Large intestine (tissue), 3 donors: ENCODE results near the gene B3GAT2. TPM values are rescaled to one million over a fixed set of nuclear protein-coding genes. Genes with fewer than 3 reads are reported as not detected.

Source experiments
- DNase-seq, 2 donors: peaks; one replicate each; pipeline versions ENCODE4 v3.0.0 to v3.0.0-alpha.2; 2013
- H3K27ac ChIP-seq: one replicate; pipeline ENCODE4 v1.5.1; 2013; ENCODE audit warnings: low read length
- H3K27me3 ChIP-seq: 2 replicates; pipeline ENCODE4 v1.6.1; 2013; ENCODE audit warnings: low read length; ENCODE audit not compliant: control insufficient read depth, insufficient read depth
- H3K36me3 ChIP-seq: 2 replicates; pipeline ENCODE4 v1.6.1; 2013; ENCODE audit warnings: low read length; ENCODE audit not compliant: control insufficient read depth, insufficient read depth
- H3K4me1 ChIP-seq: one replicate; pipeline ENCODE4 v1.6.1; 2013; ENCODE audit warnings: low read length; ENCODE audit not compliant: control insufficient read depth, insufficient read depth
- H3K4me3 ChIP-seq: one replicate; pipeline ENCODE4 v1.5.1; 2013; ENCODE audit warnings: low read length
- H3K9me3 ChIP-seq: one replicate; pipeline ENCODE4 v1.6.1; 2013; ENCODE audit warnings: mild to moderate bottlenecking, low read depth, low read length, moderate library complexity; ENCODE audit not compliant: control insufficient read depth
- WGBS: methylation state at CpG from one replicate; pipeline ENCODE4 v1.1.5; 2013; ENCODE audit warnings: low lambda C conversion rate; ENCODE audit not compliant: insufficient coverage; 5-methylcytosine and 5-hydroxymethylcytosine counted together
- polyA plus RNA-seq: library from polyadenylated mRNA; unstranded; fragments of 120-200 nt; gene quantifications from one replicate; pipeline ENCODE4 v1.2.1, GENCODE V29; 2013

The B3GAT2 gene
- polyA plus RNA-seq, 1 donor, result 2.4 TPM

DNA sequence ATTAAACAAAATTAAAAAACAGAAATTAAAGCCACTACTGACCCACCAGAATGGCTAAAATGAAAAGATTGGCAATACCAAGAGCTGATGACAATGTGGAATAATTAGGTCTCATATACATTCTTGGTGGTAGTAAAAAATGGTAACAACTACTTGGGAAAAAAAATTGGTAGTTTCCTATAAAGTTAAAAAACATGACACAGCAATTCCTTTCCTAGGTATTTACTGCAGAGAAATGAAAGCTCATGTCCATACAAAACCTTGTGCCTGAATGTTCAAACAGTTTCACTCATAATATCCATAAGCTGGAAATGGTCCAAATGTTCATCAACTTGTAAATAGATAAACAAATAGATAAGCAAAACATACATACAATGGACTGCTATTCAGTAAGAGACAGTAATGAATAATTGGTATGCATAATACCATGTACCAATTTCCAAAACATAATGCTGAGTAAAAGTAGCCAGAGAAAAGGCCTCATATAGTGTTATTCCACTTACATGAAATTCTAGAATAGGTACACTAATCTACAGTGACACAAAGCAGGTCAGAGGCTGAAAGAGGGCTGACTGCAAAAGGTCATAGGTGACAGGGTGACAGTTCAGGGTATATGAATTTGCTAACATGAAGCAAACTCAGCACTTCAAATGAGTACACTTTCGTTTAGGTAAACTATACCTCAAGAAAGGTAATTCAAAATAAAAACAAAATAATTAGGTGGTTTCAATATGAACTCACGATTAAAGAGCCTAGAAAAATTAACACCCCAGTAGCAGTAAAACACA, 53.0 kb downstream of the B3GAT2 start:
- H3K4me1 ChIP-seq, result no peaks in the 10 kb centered on the region
- no peaks in the 10 kb centered on the region for H3K9me3 ChIP-seq
- no peak for DNase-seq
- no peak overlapping the region for H3K4me3 ChIP-seq
- no peaks in the 10 kb centered on the region for H3K36me3 ChIP-seq
- no peak overlapping the region for H3K27ac ChIP-seq
- no CpG with 5 or more reads among the region's 2 CpGs for WGBS
- H3K27me3 ChIP-seq, result no peaks in the 10 kb centered on the region

DNA sequence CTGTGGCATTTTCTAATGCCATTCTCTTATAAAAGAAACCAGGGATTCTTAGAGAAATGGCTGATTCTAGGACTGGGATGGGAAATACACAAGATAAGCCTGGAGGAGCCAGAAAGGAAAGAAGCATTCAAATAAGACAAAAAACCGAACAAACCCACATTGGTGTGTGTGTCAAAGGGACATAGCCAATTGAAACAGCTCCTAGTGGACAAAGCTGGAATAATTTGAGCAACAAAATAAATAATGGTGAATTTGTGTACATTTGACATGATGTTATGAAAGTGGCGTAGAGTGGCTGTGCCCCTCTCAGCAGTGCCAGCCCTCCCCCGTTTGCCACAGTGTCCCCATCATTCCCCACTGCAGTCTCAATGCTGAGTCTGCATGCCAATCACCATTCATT, 55.5 kb downstream of the B3GAT2 start:
- H3K27ac ChIP-seq, result no peak overlapping the region
- no peaks in the 10 kb centered on the region for H3K36me3 ChIP-seq
- H3K9me3 ChIP-seq, result no peaks in the 10 kb centered on the region
- no peaks in the 10 kb centered on the region for H3K27me3 ChIP-seq
- H3K4me1 ChIP-seq, result no peaks in the 10 kb centered on the region
- no peak overlapping the region for H3K4me3 ChIP-seq
- no CpG with 5 or more reads among the region's 3 CpGs for WGBS
- no peak for DNase-seq

DNA sequence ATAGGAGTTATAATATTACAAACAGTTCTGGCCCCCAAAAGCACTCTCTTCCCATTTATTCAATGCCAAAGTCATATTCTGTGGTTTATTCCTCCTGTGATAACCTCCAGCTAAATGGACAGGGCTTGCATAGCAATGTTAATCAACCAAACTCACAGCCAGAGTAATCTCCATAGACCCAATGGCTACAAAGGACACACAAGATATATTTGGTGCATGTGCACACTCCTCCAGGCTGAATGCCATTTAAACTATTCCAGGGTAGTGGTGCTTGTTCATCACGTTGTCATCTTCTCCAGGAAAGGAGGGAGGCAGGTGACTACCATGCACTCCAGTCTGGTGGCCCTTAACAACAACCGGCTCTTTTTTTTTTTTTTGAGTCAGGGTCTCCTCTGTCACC, 56.8 kb downstream of the B3GAT2 start:
- H3K27ac ChIP-seq, result no peak overlapping the region
- no peaks in the 10 kb centered on the region for H3K36me3 ChIP-seq
- H3K4me3 ChIP-seq, result no peak overlapping the region
- no peaks in the 10 kb centered on the region for H3K4me1 ChIP-seq
- H3K27me3 ChIP-seq, result no peaks in the 10 kb centered on the region
- no peak for DNase-seq
- no CpG with 5 or more reads among the region's 2 CpGs for WGBS
- no peaks in the 10 kb centered on the region for H3K9me3 ChIP-seq

DNA sequence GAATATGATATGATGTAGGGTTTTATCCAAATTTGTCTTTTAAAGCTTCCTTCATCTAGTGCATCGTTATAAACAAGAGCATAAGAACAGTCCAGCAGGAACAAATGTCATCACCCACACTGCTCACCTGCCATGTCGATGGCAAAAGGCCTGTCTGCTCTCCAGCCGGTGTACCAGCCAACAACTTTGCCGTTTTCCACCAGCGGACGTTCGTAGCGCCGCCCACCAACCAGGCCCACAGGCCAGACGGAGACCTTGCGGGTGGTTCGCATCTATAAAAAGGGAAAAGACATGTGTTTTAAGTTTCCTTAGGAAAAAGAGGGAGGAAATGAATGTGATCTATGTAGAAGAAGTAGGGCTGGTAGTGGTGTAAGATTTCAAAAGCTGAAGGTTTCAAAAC, 62.9 kb downstream of the B3GAT2 start:
- no peak for DNase-seq
- WGBS, result 100% methylated on average over 4 of the region's 12 CpGs
- no peaks in the 10 kb centered on the region for H3K27me3 ChIP-seq
- no peak overlapping the region for H3K27ac ChIP-seq
- no peaks in the 10 kb centered on the region for H3K4me1 ChIP-seq
- no peak overlapping the region for H3K4me3 ChIP-seq
- no peaks in the 10 kb centered on the region for H3K36me3 ChIP-seq
- H3K9me3 ChIP-seq, result no peaks in the 10 kb centered on the region

DNA sequence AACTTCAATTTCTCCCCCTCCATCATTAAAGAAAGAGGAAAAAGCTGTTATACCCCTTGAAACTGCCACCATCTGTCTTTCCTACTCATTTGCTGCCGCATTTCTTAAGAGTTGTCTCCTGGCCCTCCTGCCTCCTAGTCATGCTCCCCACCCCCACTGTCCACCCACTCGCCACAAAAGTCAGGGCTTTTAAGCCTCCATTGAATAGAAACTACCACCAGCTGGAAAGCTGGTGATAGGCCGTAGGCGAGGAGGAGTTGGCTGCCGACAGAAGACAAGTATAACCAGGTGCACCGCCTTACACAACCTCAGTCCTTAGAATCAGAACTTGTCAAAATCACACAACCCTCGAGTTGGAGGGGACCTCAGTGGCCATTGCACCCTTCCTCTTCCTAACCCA, 67.6 kb downstream of the B3GAT2 start:
- Histone ChIP-seq H3K4me3 (no peak overlapping the region), H3K9me3 (no peaks in the 10 kb centered on the region), H3K27me3 (no peaks in the 10 kb centered on the region), H3K4me1 (no peaks in the 10 kb centered on the region), H3K36me3 (no peaks in the 10 kb centered on the region), H3K27ac (no peak overlapping the region)
- no CpG with 5 or more reads among the region's 7 CpGs for WGBS
- DNase-seq, result no peak

DNA sequence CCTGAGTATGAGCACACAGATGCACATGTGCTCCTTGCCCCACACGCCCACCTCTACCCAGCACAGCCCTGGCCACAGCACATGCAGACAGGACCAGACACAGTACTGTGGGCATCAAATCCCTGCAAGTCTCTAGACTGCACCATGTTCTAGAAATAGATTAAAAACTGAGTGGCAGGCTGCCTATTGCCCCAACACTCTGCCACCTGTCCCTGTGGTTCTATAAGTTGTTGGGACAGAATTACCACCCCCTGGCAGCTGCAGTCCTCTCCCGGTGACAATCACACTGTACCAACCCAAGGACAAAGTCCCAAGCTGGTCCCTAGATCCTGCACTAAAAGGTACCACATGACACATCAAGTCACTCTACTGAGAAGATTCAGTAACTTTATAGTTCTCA, 70.2 kb downstream of the B3GAT2 start:
- peak; percentile 53 to 75 for DNase-seq
- H3K27ac ChIP-seq, result no peak overlapping the region
- no peaks in the 10 kb centered on the region for H3K36me3 ChIP-seq
- no CpG with 5 or more reads among the region's 2 CpGs for WGBS
- no peaks in the 10 kb centered on the region for H3K27me3 ChIP-seq
- no peaks in the 10 kb centered on the region for H3K9me3 ChIP-seq
- no peaks in the 10 kb centered on the region for H3K4me1 ChIP-seq
- H3K4me3 ChIP-seq, result no peak overlapping the region

DNA sequence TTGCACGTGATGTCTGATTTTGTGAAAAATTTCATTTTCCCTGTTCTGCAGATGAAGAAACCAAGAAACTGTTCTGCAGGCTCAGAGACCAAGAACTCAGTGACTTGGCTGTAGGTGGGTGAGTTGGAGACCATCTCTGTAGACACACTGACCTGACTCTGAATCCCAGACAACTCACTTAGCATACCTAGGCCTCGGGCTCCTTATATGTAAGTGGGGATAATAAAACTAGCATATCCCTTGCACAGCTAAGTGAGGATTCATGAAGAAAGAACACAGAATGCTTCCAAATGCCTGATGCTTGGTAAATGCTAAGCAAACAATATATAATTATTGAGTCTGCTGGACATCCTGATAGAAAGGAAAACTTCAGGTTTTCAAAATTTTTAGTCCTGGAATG, 70.8 kb downstream of the B3GAT2 start:
- WGBS, result no CpG with 5 or more reads among the region's 2 CpGs
- no peak for DNase-seq
- Histone ChIP-seq H3K9me3 (no peaks in the 10 kb centered on the region), H3K4me1 (no peaks in the 10 kb centered on the region), H3K27ac (no peak overlapping the region), H3K36me3 (no peaks in the 10 kb centered on the region), H3K4me3 (no peak overlapping the region), H3K27me3 (no peaks in the 10 kb centered on the region)

DNA sequence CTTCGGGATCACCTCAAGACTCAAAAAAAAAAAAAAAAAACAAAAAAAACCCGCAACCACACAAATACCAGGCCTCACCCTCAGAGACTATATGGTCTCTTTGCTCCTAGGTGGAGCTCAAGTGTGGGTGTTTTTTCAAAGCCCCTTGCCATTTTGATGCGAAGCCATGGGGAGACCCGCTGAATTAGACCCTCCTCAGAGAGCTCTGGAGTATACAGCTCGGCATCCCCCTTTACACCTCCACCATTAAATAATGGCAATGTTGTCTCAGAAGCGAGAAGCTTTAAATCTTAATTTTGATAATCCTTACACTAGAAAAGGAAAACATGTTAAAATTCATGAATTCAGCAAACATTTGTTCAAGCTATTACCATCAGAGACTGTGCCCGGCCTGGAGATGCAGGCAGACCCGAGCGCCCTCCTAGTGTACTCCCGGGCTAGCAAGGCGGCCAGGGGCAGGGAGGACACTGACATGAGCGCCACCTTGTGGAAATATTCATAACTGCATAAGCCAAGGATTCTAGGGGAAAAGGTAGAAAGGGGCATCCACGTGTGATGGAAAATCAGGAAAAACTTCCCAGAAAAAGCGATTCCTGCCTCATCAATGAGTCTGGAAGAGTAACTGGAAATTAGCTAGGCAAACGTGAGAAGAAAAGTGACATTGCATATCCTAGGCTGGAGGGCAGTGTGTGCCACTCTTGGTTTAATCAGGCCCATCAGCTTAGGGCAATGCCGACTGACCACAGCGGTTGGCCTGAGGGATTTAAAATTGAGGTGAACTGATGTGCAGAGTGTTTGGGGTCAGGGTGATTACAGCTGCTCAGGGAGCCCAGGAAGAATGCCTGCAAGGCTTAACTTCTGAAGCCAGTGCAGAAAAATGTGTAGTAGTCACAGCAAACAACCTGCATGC, 72.5 kb downstream of the B3GAT2 start:
- Histone ChIP-seq H3K36me3 (no peaks in the 10 kb centered on the region), H3K4me3 (no peak overlapping the region), H3K9me3 (no peaks in the 10 kb centered on the region), H3K27me3 (no peaks in the 10 kb centered on the region), H3K27ac (no peak overlapping the region), H3K4me1 (no peaks in the 10 kb centered on the region)
- WGBS, result 8% methylated on average over 2 of the region's 17 CpGs
- DNase-seq, result peak; percentile 16 to 27

DNA sequence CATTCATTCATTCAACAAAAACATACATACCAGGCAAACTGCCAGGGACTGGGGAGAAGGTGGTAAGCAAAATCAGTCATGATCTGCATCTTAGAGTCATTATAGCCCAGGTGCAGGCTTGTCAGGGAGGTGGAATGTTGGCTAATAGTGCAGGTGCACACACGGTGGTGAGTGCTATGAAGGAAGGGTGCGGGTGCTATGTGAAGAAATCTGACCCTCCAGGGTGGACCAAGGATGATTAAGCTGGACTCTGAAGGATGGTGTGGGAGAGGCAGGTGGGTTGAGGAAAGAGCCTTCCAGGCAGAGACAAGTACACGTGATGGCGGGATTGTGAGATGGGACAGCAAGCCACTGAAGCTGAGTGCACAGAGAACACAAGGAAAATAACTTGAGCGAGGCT, 77.4 kb downstream of the B3GAT2 start:
- H3K27ac ChIP-seq, result no peak overlapping the region
- H3K4me3 ChIP-seq, result no peak overlapping the region
- DNase-seq, result no peak
- H3K36me3 ChIP-seq, result no peaks in the 10 kb centered on the region
- WGBS, result 40% methylated on average over 1 of the region's 5 CpGs
- no peaks in the 10 kb centered on the region for H3K9me3 ChIP-seq
- no peaks in the 10 kb centered on the region for H3K4me1 ChIP-seq
- H3K27me3 ChIP-seq, result no peaks in the 10 kb centered on the region

DNA sequence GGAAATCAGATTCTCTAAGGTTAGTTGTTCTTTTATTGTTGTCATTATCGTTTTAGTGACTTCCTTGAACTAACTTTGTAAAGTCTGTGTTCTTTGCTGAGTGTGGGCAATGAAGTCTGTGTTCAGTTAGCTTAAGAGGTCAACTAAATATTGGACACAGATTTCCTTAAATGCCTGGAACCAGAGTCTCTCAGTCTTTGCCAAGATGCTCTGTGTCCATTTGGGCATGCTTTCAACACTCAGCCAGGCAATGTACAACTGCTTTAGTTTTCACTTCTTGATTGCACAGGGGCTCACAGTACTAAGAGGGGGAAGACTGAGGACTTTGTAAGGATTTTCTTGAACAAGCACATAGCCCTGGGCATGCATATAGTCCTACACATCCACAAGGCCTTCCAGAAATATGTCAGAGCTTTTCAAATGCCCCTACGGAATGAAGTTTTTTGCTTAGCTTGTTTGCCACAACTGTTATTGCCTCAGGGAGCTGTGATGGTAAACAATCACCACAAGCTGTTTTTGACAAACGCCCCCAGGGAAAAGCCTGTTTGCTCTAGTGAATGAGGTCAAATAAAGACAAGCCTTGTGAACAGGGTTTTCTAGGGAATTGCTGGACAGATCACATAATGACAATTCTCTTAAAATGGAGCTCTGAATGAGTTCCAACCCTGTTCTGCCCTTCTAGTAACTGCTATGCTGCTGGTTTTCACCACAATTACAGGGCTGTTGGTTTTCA, 82.5 kb downstream of the B3GAT2 start:
- Histone ChIP-seq H3K36me3 (no peaks in the 10 kb centered on the region), H3K27me3 (no peaks in the 10 kb centered on the region), H3K9me3 (peaks cover 6% of the 10 kb centered on the region), H3K4me3 (no peak overlapping the region), H3K4me1 (no peaks in the 10 kb centered on the region), H3K27ac (no peak overlapping the region)
- DNase-seq, result no peak
- 67% methylated on average over 1 of the region's 3 CpGs for WGBS
